HFF-Myc (cell line): ENCODE results near the gene HEATR3.

Experiments
- DNase-seq: peaks from one replicate; pipeline ENCODE4 v3.0.0-alpha.2; 2011; ENCODE audit warnings: low read depth; ENCODE audit errors: extremely low read depth
- H3K4me3 ChIP-seq: replicated peaks from 2 replicates; pipeline ENCODE4 v1.5.1; 2011; ENCODE audit warnings: low read depth, mild to moderate bottlenecking, control low read depth, low read length
- CTCF ChIP-seq: IDR thresholded peaks from 2 replicates; pipeline ENCODE4 v1.5.1; 2012; ENCODE audit warnings: mild to moderate bottlenecking, low read depth, low read length, control low read depth; ENCODE audit errors: missing control alignments

The HEATR3 gene

DNA sequence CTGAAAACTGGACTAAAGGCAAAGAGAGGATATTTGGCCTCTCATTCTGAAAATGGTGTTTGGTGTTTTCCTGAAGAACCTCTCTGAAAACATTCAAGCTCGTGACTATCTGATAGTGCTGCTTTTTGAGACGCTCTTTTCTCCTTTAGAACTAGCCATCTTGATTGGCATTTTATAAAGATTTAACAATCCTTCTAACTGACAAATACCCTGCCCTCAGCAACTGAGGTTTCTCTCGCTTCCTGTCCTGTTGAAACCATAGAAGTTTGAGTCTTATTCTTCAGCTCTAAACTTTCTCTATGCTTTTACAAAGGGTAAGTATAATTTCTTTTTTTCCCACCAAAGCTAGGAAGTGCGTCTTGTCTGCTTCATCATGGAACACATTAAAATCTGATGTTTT lies 27.5 kb upstream of the HEATR3 start:
- DNase-seq, result no peak
- H3K4me3 ChIP-seq, result no peak overlapping the region
- TF ChIP-seq CTCF, result no peak

DNA sequence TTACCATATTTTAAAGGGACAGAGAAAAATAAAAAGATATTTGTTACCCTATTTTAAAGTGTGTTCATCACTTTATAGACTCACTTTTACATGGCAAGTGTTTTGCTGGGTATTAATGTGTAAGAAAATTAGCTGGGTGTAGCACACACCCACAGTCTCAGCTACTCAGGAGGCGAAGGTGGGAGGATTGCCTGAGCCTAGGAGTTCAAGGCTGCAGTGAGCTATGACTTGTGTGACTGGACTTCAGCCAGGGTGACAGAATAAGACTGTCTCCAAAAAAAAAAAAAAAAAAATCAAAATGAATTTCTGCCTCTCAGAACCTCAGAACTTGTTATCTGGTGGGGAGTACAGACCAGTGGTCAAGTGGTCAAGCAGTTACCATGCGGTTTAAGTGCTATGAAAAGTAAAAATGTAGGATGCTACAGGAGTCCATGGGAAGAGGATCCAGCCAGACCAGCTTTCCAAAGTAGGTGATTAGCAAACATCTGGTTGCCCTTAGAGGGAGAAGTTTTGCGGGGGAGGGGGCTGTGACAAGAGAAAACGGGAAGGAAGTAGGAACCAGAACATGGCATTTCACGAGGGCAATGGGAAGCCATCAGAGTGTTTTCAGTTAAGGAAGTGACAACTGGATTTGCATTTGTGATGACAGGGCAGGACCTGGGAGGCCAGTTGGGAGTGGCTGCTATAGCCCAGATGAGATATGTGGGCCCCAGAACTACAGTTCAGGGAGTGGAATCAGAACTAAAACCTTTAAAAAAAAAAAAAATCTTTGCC lies 26.8 kb upstream of the HEATR3 start:
- DNase-seq, result no peak
- H3K4me3 ChIP-seq, result no peak overlapping the region
- no peak for TF ChIP-seq CTCF

DNA sequence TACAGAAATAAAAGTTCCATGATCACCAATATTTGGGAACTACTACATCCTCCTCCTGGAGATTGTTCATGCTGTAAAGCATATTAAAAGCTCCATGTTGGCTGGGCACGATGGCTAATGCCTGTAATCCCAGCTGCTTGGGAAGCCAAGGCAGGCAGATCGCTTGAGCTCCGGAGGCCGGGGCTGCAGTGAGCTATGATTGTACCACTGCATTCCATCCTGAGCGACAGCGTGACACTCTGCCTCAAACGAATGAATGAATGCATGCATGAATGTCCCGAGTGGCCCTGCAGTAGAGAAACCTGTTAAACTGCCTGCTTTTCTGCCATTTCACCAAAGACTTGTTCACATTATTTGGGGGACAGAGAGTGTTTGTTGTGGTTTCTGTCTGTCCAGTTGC lies 25.8 kb upstream of the HEATR3 start:
- no peak overlapping the region for H3K4me3 ChIP-seq
- TF ChIP-seq CTCF, result no peak
- DNase-seq, result no peak

GRCh38 chr16:50040710-50041109 lies 25.1 kb upstream of the HEATR3 start:
- no peak for DNase-seq
- H3K4me3 ChIP-seq, result no peak overlapping the region

DNA sequence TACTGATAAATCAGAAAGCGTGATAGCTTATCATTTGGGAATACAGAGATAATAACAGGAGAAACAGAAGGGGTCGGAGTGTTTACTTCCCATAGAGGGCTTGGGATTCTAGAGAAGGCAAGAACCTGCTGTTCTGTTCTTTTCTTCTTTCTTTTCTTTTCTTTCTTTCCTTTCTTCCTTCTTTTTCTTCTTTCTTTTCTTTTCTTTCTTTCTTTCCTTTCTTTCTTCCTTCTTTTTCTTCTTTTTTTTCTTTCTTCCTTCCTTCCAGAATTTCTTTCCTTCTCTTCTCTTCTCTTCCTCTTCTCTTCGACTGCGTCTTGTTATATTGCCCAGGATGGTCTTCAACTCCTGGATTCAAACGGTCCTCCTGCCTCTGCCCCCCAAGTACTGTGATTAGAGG lies 22.4 kb upstream of the HEATR3 start:
- H3K4me3 ChIP-seq, result no peak overlapping the region
- TF ChIP-seq CTCF, result no peak
- no peak for DNase-seq

More at GRCh38 chr16:50040710-50041109, 25.1 kb upstream of the HEATR3 start:
- TF ChIP-seq CTCF, result no peak

GRCh38 chr16:50045412-50045811 lies 20.4 kb upstream of the HEATR3 start:
- no peak for DNase-seq
- TF ChIP-seq CTCF, result no peak
- H3K4me3 ChIP-seq, result no peak overlapping the region

GRCh38 chr16:50046853-50047252 lies 18.9 kb upstream of the HEATR3 start:
- H3K4me3 ChIP-seq, result no peak overlapping the region
- TF ChIP-seq CTCF, result no peak
- DNase-seq, result no peak
